ENCODE measurements around the gene ZNF613. TPM values are rescaled to one million over a fixed set of nuclear protein-coding genes. Genes with fewer than 3 reads are reported as not detected.
"Not testable (repeated sequence)": the region's sequence is repeated elsewhere in the genome, so short reads cannot be mapped to it uniquely, and the experiment has no call there.

Gene ZNF613
- total RNA-seq, 1 donor from 2014 or later, result 3.8 TPM

GRCh38 chr19:51927859-51928258 lies 587 bp downstream of the ZNF613 start:
- DNase-seq (ENCODE audit: low spot score), result no peak
- intact Hi-C loops (cut with DNase I), result loop anchor here (1.0 kb wide), 1 partner anchor 58 kb away; the partner anchor contains the start of gene ZNF350

- DNase-seq (ENCODE audit: low spot score), result no peak
- intact Hi-C loops (cut with DNase I), result no loop called here
Measured at GRCh38 chr19:51931921-51932320, 4.6 kb downstream of the ZNF613 start.

- intact Hi-C loops (cut with DNase I), result no loop called here
- DNase-seq (ENCODE audit: low spot score), result no peak
Measured at GRCh38 chr19:51938936-51939335, 11.7 kb downstream of the ZNF613 start.

DNA sequence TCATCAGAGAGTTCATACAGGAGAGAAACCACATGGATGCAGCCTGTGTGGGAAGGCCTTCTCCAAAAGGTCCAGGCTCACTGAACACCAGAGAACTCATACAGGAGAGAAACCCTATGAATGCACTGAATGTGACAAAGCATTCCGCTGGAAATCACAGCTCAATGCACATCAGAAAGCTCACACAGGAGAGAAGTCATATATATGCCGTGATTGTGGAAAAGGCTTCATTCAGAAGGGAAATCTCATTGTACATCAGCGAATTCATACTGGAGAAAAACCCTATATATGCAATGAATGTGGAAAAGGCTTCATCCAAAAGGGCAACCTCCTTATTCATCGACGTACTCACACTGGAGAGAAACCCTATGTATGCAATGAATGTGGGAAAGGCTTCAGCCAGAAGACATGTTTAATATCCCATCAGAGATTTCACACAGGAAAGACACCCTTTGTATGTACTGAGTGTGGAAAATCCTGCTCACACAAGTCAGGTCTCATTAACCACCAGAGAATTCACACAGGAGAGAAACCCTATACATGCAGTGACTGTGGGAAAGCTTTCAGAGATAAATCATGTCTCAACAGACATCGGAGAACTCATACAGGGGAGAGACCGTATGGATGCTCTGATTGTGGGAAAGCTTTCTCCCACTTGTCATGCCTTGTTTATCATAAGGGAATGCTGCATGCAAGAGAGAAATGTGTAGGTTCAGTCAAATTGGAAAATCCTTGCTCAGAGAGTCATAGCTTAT lies 17.7 kb downstream of the ZNF613 start:
- intact Hi-C loops (cut with DNase I), result no loop called here
- no peak for DNase-seq (ENCODE audit: low spot score)

DNA sequence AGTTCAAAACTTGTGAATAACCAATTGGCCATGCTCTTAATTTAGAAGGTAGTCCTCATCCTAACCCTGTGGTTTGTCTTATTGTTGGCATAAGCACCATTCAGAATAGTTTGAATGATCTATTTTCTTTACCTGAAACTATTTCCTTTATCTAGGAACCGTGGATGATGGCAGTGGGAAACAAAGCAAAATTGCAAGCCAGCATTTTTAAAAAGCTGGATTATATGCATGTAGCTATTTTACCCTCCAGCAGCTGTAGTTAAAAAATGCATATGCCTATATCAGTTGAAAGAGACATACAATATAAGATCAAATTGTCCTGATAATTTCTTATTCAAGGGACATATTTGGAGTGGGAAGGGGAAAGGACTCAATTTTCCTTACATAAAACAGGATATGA lies 19.3 kb downstream of the ZNF613 start:
- intact Hi-C loops (cut with DNase I), result no loop called here
- no peak for DNase-seq (ENCODE audit: low spot score)

- DNase-seq (ENCODE audit: low spot score), result peak; percentile 78
- intact Hi-C loops (cut with DNase I), result no loop called here
Measured at GRCh38 chr19:51948975-51949374, 21.7 kb downstream of the ZNF613 start.

GRCh38 chr19:51957846-51958245 lies 30.6 kb downstream of the ZNF613 start:
- DNase-seq (ENCODE audit: low spot score); intact Hi-C loops (cut with DNase I): not testable (repeated sequence)

GRCh38 chr19:51959791-51960190 lies 32.5 kb downstream of the ZNF613 start:
- no peak for DNase-seq (ENCODE audit: low spot score)
- intact Hi-C loops (cut with DNase I), result no loop called here

DNA sequence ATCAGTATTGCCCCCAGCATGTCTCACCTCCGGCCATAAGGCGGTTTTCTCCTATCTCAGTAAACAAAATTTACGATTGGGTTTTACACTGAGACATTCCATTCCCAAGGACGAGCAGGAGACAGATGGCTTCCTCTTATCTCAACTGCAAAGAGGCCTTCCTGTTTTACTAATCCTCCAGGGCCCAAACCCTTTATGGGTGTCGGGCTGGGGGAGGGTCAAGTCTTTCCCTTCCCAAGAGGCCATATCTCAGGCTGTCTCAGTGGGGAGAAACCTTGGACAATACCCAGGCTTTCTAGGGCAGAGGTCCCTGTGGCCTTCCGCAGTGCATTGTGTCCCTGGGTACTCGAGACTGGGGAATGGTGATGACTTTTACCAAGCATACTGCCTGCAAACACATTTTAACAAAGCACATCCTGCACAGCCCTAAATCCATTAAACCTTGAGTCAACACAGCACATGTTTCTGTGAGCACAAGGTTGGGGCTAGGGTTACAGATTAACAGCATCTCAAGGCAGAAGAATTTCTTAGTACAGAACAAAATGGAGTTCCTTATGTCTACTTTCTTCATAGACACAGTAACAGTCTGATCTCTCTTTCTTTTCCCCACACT lies 33.5 kb downstream of the ZNF613 start:
- intact Hi-C loops (cut with DNase I); DNase-seq (ENCODE audit: low spot score): not testable (repeated sequence)

DNA sequence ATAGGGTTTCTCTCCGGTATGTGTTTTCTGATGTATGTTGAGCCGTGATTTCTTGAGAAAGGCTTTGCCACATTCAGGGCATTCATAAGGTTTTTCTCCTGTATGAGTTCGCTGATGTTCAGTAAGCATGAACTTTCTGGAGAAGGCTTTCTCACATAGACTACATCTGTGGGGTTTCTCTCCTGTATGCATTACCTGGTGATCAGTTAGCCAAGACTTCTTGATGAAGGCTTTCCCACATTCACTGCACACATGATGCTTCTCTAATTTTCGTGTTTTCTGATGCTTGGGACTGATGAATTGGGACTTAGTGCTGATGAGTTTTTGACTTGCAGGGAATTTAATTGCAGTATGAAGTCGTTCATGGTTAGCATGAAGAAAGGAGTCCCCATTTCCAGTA lies 38.3 kb downstream of the ZNF613 start:
- intact Hi-C loops (cut with DNase I), result no loop called here
- no peak for DNase-seq (ENCODE audit: low spot score)

- intact Hi-C loops (cut with DNase I), result no loop called here
- DNase-seq (ENCODE audit: low spot score), result no peak
Measured at GRCh38 chr19:51970718-51971117, 43.4 kb downstream of the ZNF613 start.

GRCh38 chr19:51971624-51972023 lies 44.4 kb downstream of the ZNF613 start:
- no peak for DNase-seq (ENCODE audit: low spot score)
- intact Hi-C loops (cut with DNase I), result no loop called here

DNA sequence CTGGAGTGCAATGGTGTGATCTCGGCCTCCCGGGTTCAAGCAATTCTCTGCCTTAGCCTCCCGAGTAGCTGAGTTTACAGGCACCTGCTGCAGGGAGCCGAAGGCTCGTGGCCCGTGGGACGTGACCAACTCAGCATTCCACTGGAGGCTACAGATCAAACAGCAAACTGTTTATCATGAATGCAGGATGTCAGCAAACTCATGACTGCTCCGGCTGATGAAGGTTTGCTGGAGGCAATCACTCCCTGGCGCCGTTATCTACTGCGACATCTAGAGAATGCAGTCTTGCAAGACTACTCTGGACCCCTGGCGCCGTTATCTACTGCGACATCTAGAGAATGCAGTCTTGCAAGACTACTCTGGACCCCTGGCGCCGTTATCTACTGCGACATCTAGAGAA lies 48.5 kb downstream of the ZNF613 start:
- intact Hi-C loops (cut with DNase I); DNase-seq (ENCODE audit: low spot score): not testable (repeated sequence)

DNA sequence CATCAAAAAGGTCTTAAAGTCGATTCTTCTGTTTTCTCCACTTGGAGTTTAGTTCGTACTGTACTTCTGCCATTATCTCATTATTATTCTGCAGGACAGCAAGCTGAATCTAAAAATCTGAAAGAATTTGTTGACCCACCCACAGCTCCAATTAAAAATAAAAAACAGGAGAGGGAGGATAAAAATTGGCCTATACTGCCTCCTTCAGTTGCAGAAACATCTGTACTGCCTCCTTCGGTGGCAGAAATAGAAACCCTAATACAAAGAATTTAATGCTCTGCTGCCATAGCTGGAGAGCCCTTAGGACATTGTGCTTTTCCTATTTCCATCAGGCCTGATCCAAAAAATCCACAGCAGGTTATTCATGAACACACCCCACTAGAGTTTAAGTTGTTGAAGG lies 49.6 kb downstream of the ZNF613 start:
- intact Hi-C loops (cut with DNase I), result no loop called here
- DNase-seq (ENCODE audit: low spot score), result no peak

DNA sequence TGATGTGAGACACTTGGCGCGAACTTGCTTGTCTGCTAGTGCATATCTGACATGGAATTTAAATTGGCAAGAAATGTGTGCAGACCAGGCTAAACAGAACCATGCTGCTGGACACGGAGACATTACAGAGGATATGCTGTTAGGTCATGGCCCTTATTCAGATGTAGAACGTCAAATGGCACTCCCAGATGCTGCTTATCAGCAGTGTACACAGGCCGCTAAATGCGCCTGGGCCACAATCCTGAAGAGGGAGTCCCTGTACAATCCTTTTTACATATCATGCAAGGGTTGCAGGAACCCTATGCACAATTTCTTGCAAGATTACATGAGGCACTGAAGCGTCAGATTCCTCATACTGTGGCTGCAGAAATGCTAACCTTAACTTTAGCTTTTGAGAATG lies 50.1 kb downstream of the ZNF613 start:
- intact Hi-C loops (cut with DNase I), result no loop called here
- DNase-seq (ENCODE audit: low spot score), result no peak

DNA sequence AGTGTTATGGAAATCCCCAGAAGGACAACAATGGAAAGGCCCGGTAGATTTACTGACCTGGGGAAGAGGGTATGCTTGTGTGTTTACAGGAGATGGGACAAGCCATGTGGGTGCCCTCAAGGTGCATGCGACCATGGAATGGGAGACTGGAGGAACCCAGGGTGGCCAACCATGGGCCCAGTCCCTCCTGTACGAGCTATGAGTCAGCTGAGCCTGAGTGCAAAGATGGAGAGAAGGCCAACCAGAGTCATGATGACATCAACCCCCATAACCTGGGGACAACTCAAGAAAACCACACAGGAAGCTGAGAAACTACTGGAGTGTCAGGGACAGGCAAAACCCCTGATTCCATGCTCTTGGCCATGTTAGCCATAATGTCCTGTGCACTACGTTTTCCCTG lies 51.6 kb downstream of the ZNF613 start:
- intact Hi-C loops (cut with DNase I), result no loop called here
- no peak for DNase-seq (ENCODE audit: low spot score)

- no peak for DNase-seq (ENCODE audit: low spot score)
- intact Hi-C loops (cut with DNase I), result no loop called here
Measured at GRCh38 chr19:51980116-51980736, 53.0 kb downstream of the ZNF613 start.

DNA sequence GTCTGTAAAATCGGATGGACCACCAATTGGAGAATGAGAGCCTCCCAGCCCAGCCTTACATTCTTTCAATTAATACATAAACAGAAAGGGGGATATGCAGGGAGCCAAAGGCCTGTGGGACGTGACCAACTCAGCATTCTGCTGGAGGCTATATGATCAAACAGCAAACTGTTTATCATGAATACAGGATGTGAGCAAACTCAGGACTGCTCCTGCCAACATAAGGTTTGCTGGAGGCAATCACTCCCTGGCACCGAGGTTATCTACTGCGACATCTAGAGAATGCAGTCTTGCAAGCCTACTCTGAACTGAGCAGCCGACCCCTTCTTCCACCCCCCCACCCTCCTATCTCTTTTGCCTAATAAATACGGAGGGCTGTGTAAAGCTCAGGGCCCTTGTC lies 53.7 kb downstream of the ZNF613 start:
- intact Hi-C loops (cut with DNase I); DNase-seq (ENCODE audit: low spot score): not testable (repeated sequence)

- intact Hi-C loops (cut with DNase I), result no loop called here
- DNase-seq (ENCODE audit: low spot score), result no peak
Measured at GRCh38 chr19:51983361-51983760, 56.1 kb downstream of the ZNF613 start.

DNA sequence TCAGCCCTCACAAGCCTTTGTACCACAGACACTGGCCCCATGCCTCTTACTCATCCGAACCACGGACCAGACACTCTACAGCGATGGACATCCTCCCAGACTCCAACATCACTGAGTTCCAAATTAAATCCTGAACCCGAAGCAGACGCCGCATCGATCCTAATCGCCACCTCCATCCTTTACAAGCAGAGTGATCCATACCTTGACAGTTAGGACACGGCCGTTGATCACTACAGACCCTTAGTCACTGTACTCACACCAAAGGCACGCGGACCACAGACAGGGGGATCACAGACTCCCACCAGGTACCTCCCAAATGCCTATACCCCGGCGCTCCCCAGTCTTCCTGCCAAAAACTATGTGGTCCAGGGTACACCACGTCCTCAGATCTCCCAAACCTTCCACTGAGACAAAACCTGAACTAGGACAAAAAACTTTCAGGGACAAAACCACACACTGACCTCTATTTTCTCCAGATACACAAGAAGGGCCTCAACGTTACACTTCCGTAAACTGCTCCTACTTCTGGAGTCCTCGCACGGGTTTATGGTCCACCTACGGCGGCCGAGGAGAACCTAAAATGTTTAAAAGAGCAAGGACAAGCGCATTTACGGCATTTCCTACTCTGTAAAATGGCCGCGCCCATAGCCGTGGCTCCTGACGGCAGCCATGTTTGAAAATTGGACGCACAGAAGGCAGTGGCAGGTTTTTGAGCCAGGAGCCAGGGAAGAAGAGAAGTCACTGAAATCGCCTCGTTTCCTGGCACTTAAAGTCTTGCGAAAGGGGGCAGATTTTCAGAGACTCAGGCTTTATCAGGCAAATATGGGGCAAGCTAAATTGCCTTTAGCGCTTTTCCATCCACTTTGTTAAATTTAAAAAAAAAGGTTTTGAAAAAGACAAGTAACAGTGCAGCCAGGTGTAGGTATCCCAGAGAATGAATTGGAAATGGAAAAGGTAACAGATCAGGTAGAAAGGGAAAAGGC lies 59.3 kb downstream of the ZNF613 start, which contains the start of gene ZNF350:
ZNF350 (minus strand) TSS at position 532 of the 983 bp plus-strand sequence. CDS start 12,480 bp downstream, outside the sequence.
- peak; percentile 98 for DNase-seq (ENCODE audit: low spot score)
- intact Hi-C loops (cut with DNase I), result loop anchor here (1.0 to 5.0 kb wide), 4 partner anchors 41 to 99 kb away; partner anchors contain the start of genes ZNF432, ZNF577, ZNF613 and ZNF614

All from cardiac septum (tissue), 1 donor.